HepG2 (cell line): ENCODE measurements around the gene BPIFA1. TPM values are rescaled to one million over a fixed set of nuclear protein-coding genes. Genes with fewer than 3 reads are reported as not detected.
A peak's percentile ranks its signal among the peaks of the same experiment; 100 is the strongest.

Source experiments
- ATAC-seq: fragments of 200-7000 bp; cut with Tn5 transposase; 3 replicates; pipeline ENCODE4 v1.9.1; 2020; ENCODE audit warnings: mild to moderate bottlenecking, moderate library complexity
- BruUV-seq: library from RNA; stranded (reverse); fragments of 400-500 nt; replicated peaks from 2 replicates; lab custom pipeline; 2021; lab: Mats Ljungman, UMichigan
- CTCF ChIA-PET: fragments of 300-600 bp; formaldehyde crosslinking; extraction: SDS; loops from one replicate; lab custom pipeline; 2021; ENCODE audit warnings: low total read pairs, inconsistent platforms, low intra/inter-chr PET ratio; lab: Yijun Ruan, JAX
- POLR2A ChIA-PET: fragments of 350-600 bp; sonication (Branson Sonifier 250); formaldehyde crosslinking; loops from one replicate; lab custom pipeline; 2020; ENCODE audit warnings: antibody characterized with exemption, inconsistent platforms; lab: Yijun Ruan, JAX
- DNase-seq: peaks from one replicate; pipeline ENCODE4 v3.0.0-alpha.2; 2015; ENCODE audit warnings: low spot score
- FAIRE-seq: peaks from 3 replicates; lab custom pipeline; 2011; peaks lifted over from hg19 to GRCh38; lab: Jason Lieb, UNC
- H2AFZ ChIP-seq: one replicate; pipeline ENCODE4 v1.6.1; 2011; ENCODE audit warnings: low read length, inconsistent platforms
- H3K27ac ChIP-seq: fragments of 300-600 bp; 3 replicates; pipeline ENCODE4 v1.8.0; 2011; ENCODE audit warnings: mixed run types, mild to moderate bottlenecking, mixed read lengths, low read length, inconsistent platforms; ENCODE audit not compliant: insufficient read depth; ENCODE audit errors: extremely low read length
- H3K27me3 ChIP-seq, 2 experiments: fragments of 200-600 bp in 1 of 2; 2 replicates in 1 of 2; 3 replicates in 1 of 2; pipeline versions ENCODE4 v1.6.0 to v1.8.0; 2011; ENCODE audit warnings: low read length in 2 of 2, mild to moderate bottlenecking in 2 of 2, moderate library complexity in 2 of 2, inconsistent platforms in 1 of 2; ENCODE audit not compliant: insufficient read depth in 2 of 2, control insufficient read depth in 1 of 2
- H3K36me3 ChIP-seq, 2 experiments: fragments of 200-600 bp in 1 of 2; replicated peaks in 1 of 2; 2 replicates in 1 of 2; 3 replicates in 1 of 2; pipeline versions ENCODE4 v1.5.1 to v1.8.0; 2011; ENCODE audit warnings: low read length in 2 of 2, inconsistent platforms in 1 of 2; ENCODE audit not compliant: insufficient read depth in 2 of 2, control insufficient read depth in 1 of 2
- H3K4me1 ChIP-seq: 2 replicates; pipeline ENCODE4 v1.5.1; 2012; ENCODE audit warnings: low read length, inconsistent platforms; ENCODE audit not compliant: insufficient read depth
- H3K4me2 ChIP-seq: 2 replicates; pipeline ENCODE4 v1.6.0; 2011; ENCODE audit warnings: low read depth, low read length, inconsistent platforms
- H3K4me3 ChIP-seq, 3 experiments: fragments of 200-600 bp in 1 of 3; sonication (generic), shearing (Covaris generic) in 1 of 3; replicated peaks in 1 of 3; 2 replicates each; pipeline ENCODE4 v1.5.1; 2011 to 2016; ENCODE audit warnings: low read length in 3 of 3, inconsistent platforms in 2 of 3, low read depth in 2 of 3, mild to moderate bottlenecking in 2 of 3, control low read depth in 1 of 3, mixed read lengths in 1 of 3; ENCODE audit not compliant: insufficient read depth in 1 of 3
- H3K79me2 ChIP-seq: one replicate; pipeline ENCODE4 v1.6.1; 2011; ENCODE audit warnings: low read length, inconsistent platforms; ENCODE audit not compliant: insufficient read depth
- H3K9ac ChIP-seq: 2 replicates; pipeline ENCODE4 v1.6.0; 2011; ENCODE audit warnings: mild to moderate bottlenecking, low read depth, low read length, inconsistent platforms; ENCODE audit not compliant: insufficient read depth
- H3K9me3 ChIP-seq: 2 replicates; pipeline ENCODE4 v1.5.1; 2012; ENCODE audit warnings: mild to moderate bottlenecking, low read length
- H4K20me1 ChIP-seq: 2 replicates; pipeline ENCODE4 v1.6.0; 2011; ENCODE audit warnings: inconsistent platforms, mild to moderate bottlenecking, low read length, moderate library complexity; ENCODE audit not compliant: insufficient read depth
- ARID3A ChIP-seq: IDR thresholded peaks from 2 replicates; pipeline ENCODE4 v1.6.1; 2012; ENCODE audit warnings: low read depth, low read length, improper control_type of control experiment
- CBX1 ChIP-seq: IDR thresholded peaks from one replicate; pipeline ENCODE4 v1.6.1; 2016; ENCODE audit warnings: antibody characterized with exemption, low read depth
- SRSF1 ChIP-seq: fragments of 200-400 bp; formaldehyde crosslinking; optimal IDR thresholded peaks from 2 replicates; pipeline ENCODE3; 2017; ENCODE audit warnings: mild to moderate bottlenecking, low read depth, low read length, moderate library complexity
- YY1 ChIP-seq: IDR thresholded peaks from 2 replicates; pipeline ENCODE4 v1.6.1; 2011; ENCODE audit warnings: low read length, low read depth, moderate library complexity, mild to moderate bottlenecking; ENCODE audit not compliant: insufficient read depth, insufficient replicate concordance
- ZNF24 ChIP-seq: fragments of 450-650 bp; IDR thresholded peaks from 2 replicates; pipeline ENCODE4 v1.6.1; 2017; ENCODE audit warnings: antibody characterized with exemption, mild to moderate bottlenecking
- ZNF619 ChIP-seq: sonication (generic); formaldehyde crosslinking; IDR thresholded peaks from 2 replicates; pipeline ENCODE4 v1.4.0; 2020; ENCODE audit warnings: mild to moderate bottlenecking, missing genetic modification reagents
- WGBS: methylation state at CpG from one replicate; pipeline ENCODE4 v1.1.6; 2017; ENCODE audit warnings: low lambda C conversion rate; 5-methylcytosine and 5-hydroxymethylcytosine counted together
- in situ Hi-C: cut with HindIII; loops from 2 replicates; pipeline ENCODE4 v1.10.0; 2017; ENCODE audit warnings: low pct_unique_long_range_greater_than_20kb; ENCODE audit not compliant: extremely low pct_ligation_motif_present
- intact Hi-C: fragments of 100-400 bp; cut with micrococcal nuclease; formaldehyde crosslinking; loops from one replicate; pipeline ENCODE4 v1.10.0; 2022; ENCODE audit not compliant: unreplicated experiment
- polyA plus RNA-seq, 8 experiments: library from polyadenylated mRNA; depleted of rRNA in 3 of 8; stranded (reverse) in 7 of 8; unstranded in 1 of 8; fragments of >200 nt; fragmentation: Illumina TruSeq in 4 of 8; extraction: Trizol in 4 of 8; gene quantifications; 2 replicates each; pipeline versions ENCODE4 v1.2.1 to v1.2.3, GENCODE V29; 2011 to 2016; ENCODE audit warnings: low read depth in 4 of 8, missing spikeins in 1 of 8, mixed read lengths in 1 of 8; ENCODE audit not compliant: insufficient read depth in 1 of 8
- total RNA-seq, 5 experiments: library from RNA; depleted of rRNA; stranded (reverse); fragments of >200 nt; fragmentation: Illumina TruSeq; extraction: Trizol; gene quantifications; 2 replicates each; pipeline ENCODE4 v1.2.3, GENCODE V29; 2016; ENCODE audit warnings: low read depth in 1 of 5

The BPIFA1 gene
- total and polyA plus RNA-seq, 2 of the 13 experiments (the other 11 are each of a cell fraction or from before 2014, with no cell fraction given), result not detected

- TF ChIP-seq ZNF24, result no peak
- TF ChIP-seq ZNF619 (CRISPR knock-in tag), result no peak
- TF ChIP-seq, all 625 proteins: peak for 0
Observed at GRCh38 chr20:33259371-33259770, 23.6 kb downstream of the BPIFA1 start (continued).

GRCh38 chr20:33261465-33261864 is 25.7 kb downstream of the BPIFA1 start:
- BruUV-seq, result no TSS peak
- Histone ChIP-seq H2AFZ (no peak overlapping the region), H3K27ac (no peak overlapping the region), H3K4me2 (no peak overlapping the region), H3K36me3 (no peaks in the 10 kb centered on the region), H3K9me3 (peaks cover 5% of the 10 kb centered on the region; the same call in 1 of the 2 replicates), H4K20me1 (no peaks in the 10 kb centered on the region), H3K4me3 (no peak overlapping the region), H3K4me1 (no peaks in the 10 kb centered on the region), H3K79me2 (no peaks in the 10 kb centered on the region), H3K9ac (no peak overlapping the region), H3K27me3 (peaks cover 0 to 18% of the 10 kb centered on the region in 2 experiments; a peak in 2 of 5 replicates)
- in situ Hi-C loops (loop anchor here (5.0 kb wide), 1 partner anchor 41 kb away; no protein-coding TSS in a partner anchor), intact Hi-C loops (no loop called here)
- FAIRE-seq, result no peak
- ATAC-seq, result no peak
- no peak for TF ChIP-seq ARID3A
- no peak for TF ChIP-seq SRSF1
- peak; percentile 34 for TF ChIP-seq YY1
- TF ChIP-seq CBX1, result no peak
- POLR2A ChIA-PET, result no interaction called here
- no peak for DNase-seq
- 37% methylated on average over 4 of the region's 4 CpGs for WGBS
- CTCF ChIA-PET, result interaction anchor here (3.0 to 3.2 kb wide), 2 partner anchors 31 to 38 kb away, joined by 42 to 47 read pairs; no protein-coding TSS in a partner anchor
